GM10266 (cell line): ENCODE data around the gene SNCAIP.

Experiments used
- DNase-seq: peaks from one replicate; pipeline ENCODE4 v3.0.0; 2012; ENCODE audit errors: extremely low spot score
- CTCF ChIP-seq: IDR thresholded peaks from 2 replicates; pipeline ENCODE4 v1.5.1; 2012; ENCODE audit warnings: mild to moderate bottlenecking, low read depth; ENCODE audit not compliant: control insufficient read depth, insufficient read depth; ENCODE audit errors: missing control alignments

SNCAIP gene

GRCh38 chr5:122362361-122362760 lies 50.3 kb downstream of the SNCAIP start:
- no peak for TF ChIP-seq CTCF
- no peak for DNase-seq

- TF ChIP-seq CTCF = no peak
- no peak for DNase-seq
Observed at GRCh38 chr5:122363623-122364022, 51.6 kb downstream of the SNCAIP start.

- DNase-seq = no peak
Observed at GRCh38 chr5:122366501-122366900, 54.5 kb downstream of the SNCAIP start.

GRCh38 chr5:122367456-122367855 lies 55.4 kb downstream of the SNCAIP start:
- DNase-seq = no peak
- TF ChIP-seq CTCF = no peak

More at GRCh38 chr5:122366501-122366900, 54.5 kb downstream of the SNCAIP start:
- TF ChIP-seq CTCF = no peak

GRCh38 chr5:122368510-122369251 lies 56.6 kb downstream of the SNCAIP start:
- TF ChIP-seq CTCF = no peak
- no peak for DNase-seq

GRCh38 chr5:122369253-122369815 lies 57.3 kb downstream of the SNCAIP start:
- no peak for TF ChIP-seq CTCF

GRCh38 chr5:122371511-122372151 lies 59.6 kb downstream of the SNCAIP start:
- DNase-seq = no peak
- no peak for TF ChIP-seq CTCF

More at GRCh38 chr5:122369253-122369815, 57.3 kb downstream of the SNCAIP start:
- no peak for DNase-seq
